LoVo (cell line): ENCODE data around the gene ZNF638.

ENCODE experiments used
- DNase-seq: peaks from one replicate; pipeline ENCODE4 v3.0.0-alpha.2; 2016; ENCODE audit warnings: low spot score

Gene ZNF638

DNA sequence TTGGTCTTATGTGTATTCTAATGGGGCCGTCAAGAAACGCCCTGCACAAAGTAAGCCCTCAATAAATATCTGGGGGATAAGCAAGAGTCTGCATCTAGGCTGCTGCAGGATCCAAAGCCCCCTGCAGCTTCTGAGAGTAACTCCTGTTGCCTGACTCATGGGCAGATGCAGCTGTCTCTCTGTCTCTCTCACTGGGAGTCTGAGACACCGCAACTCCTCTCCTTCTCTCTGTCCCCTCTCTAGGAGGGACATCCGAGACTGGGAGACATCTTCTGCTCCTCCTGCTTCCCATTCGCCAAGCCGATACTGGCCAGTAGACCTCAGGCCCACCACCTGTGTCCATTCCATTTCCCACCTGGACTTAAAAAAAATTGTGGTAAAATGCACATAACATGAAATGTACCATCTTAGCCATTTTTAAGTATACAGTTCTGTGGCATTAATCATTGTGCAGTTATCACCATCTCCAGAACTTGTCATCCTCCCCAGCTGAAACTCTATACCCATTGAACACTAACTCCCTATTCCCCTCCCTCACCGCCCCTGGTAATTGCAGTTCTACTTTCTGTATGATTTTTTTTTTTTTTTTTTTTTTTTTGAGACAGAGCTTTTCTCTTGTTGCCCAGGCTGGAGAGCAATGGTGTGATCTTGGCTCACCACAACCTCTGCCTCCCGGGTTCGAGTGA is 141.9 kb downstream of the ZNF638 start:
- no peak for DNase-seq

DNA sequence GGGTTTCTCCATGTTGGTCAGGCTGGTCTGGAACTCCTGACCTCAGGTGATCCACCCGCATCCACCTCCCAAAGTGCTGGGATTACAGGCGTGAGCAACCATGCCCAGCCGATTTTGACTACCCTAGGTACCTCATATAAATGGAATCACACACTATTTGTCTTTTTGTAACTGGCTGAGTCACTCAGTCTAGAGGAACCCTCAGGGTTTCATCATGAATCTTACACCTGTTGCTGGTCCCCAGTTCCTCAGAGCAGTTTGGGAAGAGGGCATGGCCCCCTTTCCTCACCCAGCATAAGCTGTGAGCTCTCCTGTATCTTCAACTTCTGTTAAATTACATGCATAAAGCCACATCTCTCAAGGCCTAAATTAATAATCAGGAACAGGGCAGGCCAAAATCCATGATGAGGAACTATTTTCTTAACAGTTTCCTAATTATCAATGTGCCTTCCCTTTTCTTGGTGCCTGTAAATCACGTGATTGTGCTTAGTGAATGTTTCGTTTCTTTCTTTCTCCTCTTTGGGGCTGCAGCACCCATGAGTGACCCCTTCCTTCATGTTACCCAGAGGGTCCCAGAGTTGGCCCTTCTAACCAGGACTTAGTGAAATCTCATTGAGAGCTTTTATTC is 142.6 kb downstream of the ZNF638 start:
- no peak for DNase-seq

- no peak for DNase-seq
Observed at GRCh38 chr2:71474744-71475397, 143.3 kb downstream of the ZNF638 start.

GRCh38 chr2:71476495-71476894 is 144.9 kb downstream of the ZNF638 start:
- DNase-seq: no peak

- no peak for DNase-seq
Observed at GRCh38 chr2:71477231-71477691, 145.7 kb downstream of the ZNF638 start.

- no peak for DNase-seq
Observed at GRCh38 chr2:71478806-71479205, 147.2 kb downstream of the ZNF638 start.

- no peak for DNase-seq
Observed at GRCh38 chr2:71479261-71479660, 147.7 kb downstream of the ZNF638 start.

- DNase-seq: no peak
Observed at GRCh38 chr2:71481111-71481510, 149.5 kb downstream of the ZNF638 start.

DNA sequence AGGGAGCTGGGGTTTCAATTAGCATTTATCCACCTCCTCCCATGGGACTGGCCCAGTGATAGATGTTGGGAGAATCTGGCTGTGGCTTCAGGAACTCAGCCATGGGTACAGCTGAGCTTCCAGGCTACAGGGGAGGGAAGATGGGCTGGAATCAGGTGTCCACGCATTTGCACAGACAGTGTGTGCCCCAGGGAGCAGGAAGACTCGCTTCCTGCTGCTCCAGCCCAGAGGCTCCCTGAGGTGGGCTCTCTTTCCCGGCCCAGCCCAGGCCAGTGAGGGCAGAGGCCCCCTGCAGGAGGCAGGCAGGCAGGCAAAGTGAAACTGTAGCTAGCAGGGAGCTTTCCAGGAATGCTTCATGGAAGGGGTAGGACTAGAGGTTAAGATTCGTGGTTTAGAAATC is 150.5 kb downstream of the ZNF638 start:
- DNase-seq: no peak

DNA sequence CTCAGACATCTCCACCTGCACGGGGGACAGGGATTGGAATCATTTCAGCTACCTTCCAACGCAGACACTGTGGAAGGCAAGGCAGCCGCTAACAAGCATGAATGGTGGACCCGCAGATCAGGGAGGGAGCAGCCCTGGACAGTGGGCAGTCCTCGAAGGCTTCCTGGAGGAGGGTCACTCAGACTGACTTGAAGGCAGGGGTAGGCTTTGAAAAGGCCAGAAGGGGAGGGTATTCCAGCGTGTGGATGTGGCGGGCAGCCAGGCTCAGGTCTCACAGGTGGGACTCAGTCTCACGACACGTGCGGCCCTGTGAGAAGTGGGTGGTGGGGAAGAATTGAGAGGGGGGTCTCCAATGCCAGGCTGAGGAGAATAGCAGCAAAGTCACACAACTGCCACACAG is 151.7 kb downstream of the ZNF638 start:
- no peak for DNase-seq

- no peak for DNase-seq
Observed at GRCh38 chr2:71484354-71484753, 152.8 kb downstream of the ZNF638 start.
